ENCODE data around the gene RBL2. TPM values are rescaled to one million over a fixed set of nuclear protein-coding genes. Genes with fewer than 3 reads are reported as not detected.

The RBL2 gene
- total and polyA plus RNA-seq, 8 donors: 27.6 to 60.6 (median 40.3) TPM

DNA sequence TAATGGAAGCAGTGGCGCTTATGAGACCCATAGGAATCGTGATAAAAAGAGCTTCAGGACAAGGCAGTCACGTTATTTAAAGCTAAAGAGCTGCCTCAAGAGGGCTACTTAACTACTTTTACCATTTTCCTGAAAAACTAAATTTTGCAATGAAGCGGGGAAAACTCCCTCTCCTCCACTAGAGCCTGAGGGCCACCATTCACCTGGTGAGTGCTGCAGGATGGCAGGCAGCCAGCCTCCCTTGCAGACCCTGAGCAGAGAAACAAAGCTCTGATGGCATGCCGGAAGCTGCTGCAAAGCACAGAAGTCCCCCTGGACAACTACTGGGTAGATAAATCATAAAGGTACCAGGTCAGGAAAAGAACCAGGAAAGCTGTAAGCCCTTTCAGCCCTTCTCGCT is 60.4 kb downstream of the RBL2 start:
- no peaks in the 10 kb centered on the region for H3K27me3 ChIP-seq
- no peaks in the 10 kb centered on the region for H3K9me3 ChIP-seq
- FAIRE-seq (no peak), ATAC-seq (no peak), DNase-seq (no peak)
- no peaks in the 10 kb centered on the region for H3K4me1 ChIP-seq
- intact Hi-C loops (cut with DNase I): no loop called here
- TF ChIP-seq, protein P1, sequence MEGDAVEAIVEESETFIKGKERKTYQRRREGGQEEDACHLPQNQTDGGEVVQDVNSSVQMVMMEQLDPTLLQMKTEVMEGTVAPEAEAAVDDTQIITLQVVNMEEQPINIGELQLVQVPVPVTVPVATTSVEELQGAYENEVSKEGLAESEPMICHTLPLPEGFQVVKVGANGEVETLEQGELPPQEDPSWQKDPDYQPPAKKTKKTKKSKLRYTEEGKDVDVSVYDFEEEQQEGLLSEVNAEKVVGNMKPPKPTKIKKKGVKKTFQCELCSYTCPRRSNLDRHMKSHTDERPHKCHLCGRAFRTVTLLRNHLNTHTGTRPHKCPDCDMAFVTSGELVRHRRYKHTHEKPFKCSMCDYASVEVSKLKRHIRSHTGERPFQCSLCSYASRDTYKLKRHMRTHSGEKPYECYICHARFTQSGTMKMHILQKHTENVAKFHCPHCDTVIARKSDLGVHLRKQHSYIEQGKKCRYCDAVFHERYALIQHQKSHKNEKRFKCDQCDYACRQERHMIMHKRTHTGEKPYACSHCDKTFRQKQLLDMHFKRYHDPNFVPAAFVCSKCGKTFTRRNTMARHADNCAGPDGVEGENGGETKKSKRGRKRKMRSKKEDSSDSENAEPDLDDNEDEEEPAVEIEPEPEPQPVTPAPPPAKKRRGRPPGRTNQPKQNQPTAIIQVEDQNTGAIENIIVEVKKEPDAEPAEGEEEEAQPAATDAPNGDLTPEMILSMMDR (IDR thresholded peaks at IDR 0.05): no peak
- peaks cover 5 to 50% (median 47%) of the 10 kb centered on the region in 3 donors for H3K36me3 ChIP-seq
- no peak overlapping the region for H3K4me3 ChIP-seq
- no peak overlapping the region for H3K27ac ChIP-seq
- 91 to 94% methylated on average over 6 of the region's 6 CpGs for WGBS, 2 donors

DNA sequence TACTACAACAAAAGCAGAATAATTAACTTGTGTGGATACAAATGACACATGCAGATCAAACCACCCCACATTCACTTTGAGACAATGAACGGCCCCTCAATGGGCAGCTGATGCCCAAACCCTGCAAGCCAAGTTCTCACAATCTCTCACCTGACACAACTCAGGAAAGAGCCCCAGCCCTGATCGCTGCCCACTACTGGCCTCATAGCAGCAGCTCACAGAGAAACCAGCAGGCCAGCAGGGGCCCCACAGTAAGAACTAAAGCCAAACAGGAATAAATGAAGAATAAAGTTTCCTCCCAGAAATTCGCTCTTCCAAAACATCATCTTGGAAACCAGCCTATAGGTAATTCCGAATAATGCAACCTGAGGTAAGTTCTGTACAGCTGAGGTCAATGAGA is 61.1 kb downstream of the RBL2 start:
- no peaks in the 10 kb centered on the region for H3K27me3 ChIP-seq
- WGBS, 2 donors: 88% methylated on average over 4 of the region's 4 CpGs

DNA sequence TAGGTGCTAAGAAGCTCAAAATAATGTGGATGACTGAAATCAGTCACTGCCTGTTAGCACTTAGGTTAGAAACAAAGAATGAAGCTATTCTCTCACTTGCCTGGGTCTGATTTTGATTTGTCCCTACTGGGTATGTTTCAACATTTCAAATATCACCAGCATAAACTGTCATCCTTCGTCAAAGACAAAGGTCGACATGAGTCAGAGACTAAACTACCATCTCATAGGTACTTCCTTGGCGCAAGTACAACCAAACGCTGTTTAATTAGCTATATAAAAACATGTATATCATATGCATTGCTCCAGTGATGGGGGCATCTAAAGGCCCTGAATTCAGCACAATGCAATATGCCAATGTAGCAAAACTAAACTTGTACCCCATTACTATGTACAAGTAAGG is 64.7 kb downstream of the RBL2 start:
- intact Hi-C loops (cut with DNase I): no loop called here
- FAIRE-seq: no peak
- H3K4me1 ChIP-seq: peaks cover 0 to 13% (median 10%) of the 10 kb centered on the region in 3 donors
- no peak for ATAC-seq
- H3K4me3 ChIP-seq: no peak overlapping the region
- H3K9me3 ChIP-seq: no peaks in the 10 kb centered on the region
- TF ChIP-seq, protein P1 (IDR thresholded peaks at IDR 0.05): no peak
- no peaks in the 10 kb centered on the region for H3K27me3 ChIP-seq
- H3K36me3 ChIP-seq: peaks cover 5 to 33% (median 29%) of the 10 kb centered on the region in 3 donors
- 88 to 95% methylated on average over 4 of the region's 4 CpGs for WGBS, 2 donors
- DNase-seq: no peak
- H3K27ac ChIP-seq: no peak overlapping the region

More for the DNA sequence above, 61.1 kb downstream of the RBL2 start:
- no peak for ATAC-seq
- Histone ChIP-seq H3K4me3 (no peak overlapping the region), H3K9me3 (no peaks in the 10 kb centered on the region), H3K36me3 (peaks cover 5 to 50% (median 47%) of the 10 kb centered on the region in 3 donors), H3K27ac (no peak overlapping the region), H3K4me1 (no peaks in the 10 kb centered on the region)
- DNase-seq: no peak
- intact Hi-C loops (cut with DNase I): no loop called here
- TF ChIP-seq, protein P1 (IDR thresholded peaks at IDR 0.05): no peak
- no peak for FAIRE-seq

DNA sequence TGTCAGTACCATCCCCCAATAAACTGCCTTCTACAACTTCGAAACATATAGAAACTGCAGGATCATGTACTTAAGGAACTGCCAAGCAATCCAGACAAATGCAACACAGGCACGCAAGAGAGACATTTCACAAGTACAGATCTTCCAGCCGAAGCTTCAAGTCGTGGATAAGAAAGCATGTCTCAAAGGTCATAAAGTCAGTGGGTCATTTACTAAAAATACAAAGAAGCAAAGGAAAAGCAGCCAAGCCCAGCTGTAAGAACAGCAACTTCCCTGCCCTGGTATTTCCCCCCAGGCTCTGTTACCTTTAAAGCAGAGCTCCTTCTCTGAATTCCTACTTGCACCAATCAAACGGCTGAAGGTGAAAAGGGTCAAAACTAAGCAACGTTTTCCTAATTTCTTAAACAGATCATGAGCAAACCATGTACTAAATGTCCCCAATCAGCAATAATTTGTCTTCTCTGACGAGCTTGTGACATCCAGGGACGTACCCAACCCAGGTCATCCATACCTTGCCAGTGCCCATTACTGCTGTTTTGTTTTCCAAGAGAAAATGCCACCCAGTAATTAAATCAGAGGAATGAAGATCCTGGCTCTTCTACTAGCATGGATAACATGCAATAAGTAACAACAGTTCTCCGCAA is 67.1 kb downstream of the RBL2 start:
- Histone ChIP-seq H3K27ac (no peak overlapping the region), H3K36me3 (peaks cover 0 to 14% (median 12%) of the 10 kb centered on the region in 3 donors), H3K4me1 (peaks cover 0 to 17% (median 17%) of the 10 kb centered on the region in 3 donors), H3K27me3 (no peaks in the 10 kb centered on the region), H3K9me3 (no peaks in the 10 kb centered on the region), H3K4me3 (peak overlapping the region in 2 of 4 donors; percentile 54 to 85)
- WGBS, 2 donors: 25 to 29% methylated on average over 9 of the region's 9 CpGs
- ATAC-seq (no peak), DNase-seq (no peak), FAIRE-seq (no peak)
- intact Hi-C loops (cut with DNase I): no loop called here
- TF ChIP-seq, protein P1 (IDR thresholded peaks at IDR 0.05): no peak
